HG03520 (cell line): ENCODE results near the gene CHCHD6.

Experiments used
- ATAC-seq: cut with Tn5 transposase; IDR thresholded peaks from one replicate; pipeline ENCODE4 v1.9.1; 2021; ENCODE audit warnings: mild to moderate bottlenecking, moderate library complexity; ENCODE audit not compliant: unreplicated experiment

Gene CHCHD6

GRCh38 chr3:126989316-126990023 lies 285.4 kb downstream of the CHCHD6 start:
- no peak for ATAC-seq

- no peak for ATAC-seq
Measured at GRCh38 chr3:126990024-126990700, 286.1 kb downstream of the CHCHD6 start.

GRCh38 chr3:126990890-126991289 lies 286.9 kb downstream of the CHCHD6 start:
- ATAC-seq: no peak

- no peak for ATAC-seq
Measured at GRCh38 chr3:126991366-126992200, 287.5 kb downstream of the CHCHD6 start.

GRCh38 chr3:126992216-126992615 lies 288.2 kb downstream of the CHCHD6 start:
- no peak for ATAC-seq

- ATAC-seq: no peak
Measured at GRCh38 chr3:126992776-126993175, 288.7 kb downstream of the CHCHD6 start.

GRCh38 chr3:126993436-126993835 lies 289.4 kb downstream of the CHCHD6 start:
- ATAC-seq: no peak

GRCh38 chr3:126994661-126995245 lies 290.7 kb downstream of the CHCHD6 start:
- no peak for ATAC-seq

- no peak for ATAC-seq
Measured at GRCh38 chr3:126995254-126995780, 291.3 kb downstream of the CHCHD6 start.

GRCh38 chr3:126995926-126996512 lies 292.0 kb downstream of the CHCHD6 start:
- ATAC-seq: no peak

- ATAC-seq: no peak
Measured at GRCh38 chr3:126996905-126997304, 292.9 kb downstream of the CHCHD6 start.

- ATAC-seq: no peak
Measured at GRCh38 chr3:126997455-126998038, 293.5 kb downstream of the CHCHD6 start.

- ATAC-seq: no peak
Measured at GRCh38 chr3:126998320-126998719, 294.3 kb downstream of the CHCHD6 start.

GRCh38 chr3:126998728-126999127 lies 294.7 kb downstream of the CHCHD6 start:
- ATAC-seq: no peak

GRCh38 chr3:126999383-126999782 lies 295.3 kb downstream of the CHCHD6 start:
- no peak for ATAC-seq

GRCh38 chr3:127000119-127000518 lies 296.1 kb downstream of the CHCHD6 start:
- ATAC-seq: no peak

GRCh38 chr3:127000761-127001160 lies 296.7 kb downstream of the CHCHD6 start:
- ATAC-seq: no peak

GRCh38 chr3:127001486-127002194 lies 297.6 kb downstream of the CHCHD6 start:
- no peak for ATAC-seq
